Uterus (tissue), 4 donors: ENCODE results near the gene SMIM20. TPM values are rescaled to one million over a fixed set of nuclear protein-coding genes. Genes with fewer than 3 reads are reported as not detected.

Experiments used
- DNase-seq, 2 donors: peaks; one replicate each; pipeline ENCODE4 v3.0.0-alpha.2; 2019 to 2020
- H3K27ac ChIP-seq, 2 donors: fragments of 200-600 bp; sonication (generic); 1 replicate in 1 of 2; 2 replicates in 1 of 2; pipeline ENCODE4 v1.5.1; 2016 to 2018
- H3K27me3 ChIP-seq, 2 donors: fragments of 200-600 bp; sonication (generic); one replicate each; pipeline ENCODE4 v1.5.1; 2018 to 2019; ENCODE audit warnings: control low read depth in 1 of 2
- H3K36me3 ChIP-seq, 2 donors: fragments of 200-600 bp; sonication (generic); one replicate each; pipeline ENCODE4 v1.5.1; 2019; ENCODE audit warnings: control low read depth in 1 of 2
- H3K4me1 ChIP-seq, 2 donors: fragments of 200-600 bp; sonication (generic); one replicate each; pipeline ENCODE4 v1.5.1; 2018 to 2019; ENCODE audit warnings: control low read depth in 1 of 2
- H3K4me3 ChIP-seq, 2 donors: fragments of 200-600 bp; sonication (generic); 1 replicate in 1 of 2; 2 replicates in 1 of 2; pipeline ENCODE4 v1.5.1; 2018 to 2019; ENCODE audit warnings: mild to moderate bottlenecking in 1 of 2
- H3K9me3 ChIP-seq, 2 donors: fragments of 200-600 bp; sonication (generic); one replicate each; pipeline ENCODE4 v1.5.1; 2019; ENCODE audit warnings: control low read depth in 1 of 2
- CTCF ChIP-seq, 4 experiments: fragments of 200-600 bp in 2 of 4; fragments of 450-650 bp in 2 of 4; sonication (generic) in 2 of 4; IDR thresholded peaks; one replicate each; pipeline ENCODE4 v1.5.1; 2016 to 2019; ENCODE audit warnings: antibody characterized with exemption in 4 of 4, mild to moderate bottlenecking in 2 of 4, moderate library complexity in 1 of 4
- POLR2A ChIP-seq, 2 donors: fragments of 450-650 bp; IDR thresholded peaks; one replicate each; pipeline ENCODE4 v1.6.1; 2016; ENCODE audit warnings: antibody characterized with exemption in 2 of 2, mild to moderate bottlenecking in 1 of 2, moderate library complexity in 1 of 2
- intact Hi-C: fragments of 100-400 bp; cut with DNase I; formaldehyde crosslinking; loops from one replicate; pipeline ENCODE4 v1.15.1; 2023; ENCODE audit warnings: low total_unique reads
- total RNA-seq, 4 donors: library from RNA; depleted of rRNA in 3 of 4; stranded (reverse); fragments of >200 nt in 3 of 4; gene quantifications; one replicate each; pipeline versions ENCODE4 v1.1.0 to v1.2.4, GENCODE V29; 2014 to 2023
- donor health status: DM: yes; HTN: yes; CAD: no.

SMIM20 gene
- total RNA-seq, 4 donors from 2014 or later = 22.7 to 208 (median 32.4) TPM

DNA sequence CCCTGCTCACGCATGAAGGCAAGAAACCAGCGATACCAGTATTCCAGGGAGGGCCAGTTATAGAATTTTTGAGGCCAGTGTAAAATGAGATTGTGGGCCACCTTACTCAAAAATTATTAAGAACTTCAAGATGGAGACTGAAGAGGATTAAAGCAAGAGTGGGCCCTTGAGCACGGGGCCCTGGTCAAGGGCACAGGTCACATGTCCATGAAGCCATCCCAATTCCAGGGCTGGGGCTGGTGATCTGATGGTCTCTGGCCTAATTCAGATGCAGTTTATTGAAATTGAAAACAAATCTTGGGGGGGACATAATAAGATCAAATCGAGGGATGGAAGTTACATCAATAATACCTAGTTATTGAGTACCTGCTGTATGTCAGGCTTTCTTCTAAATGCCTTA is 58.3 kb downstream of the SMIM20 start:
- no peaks in the 10 kb centered on the region for H3K27me3 ChIP-seq
- H3K9me3 ChIP-seq = no peaks in the 10 kb centered on the region
- intact Hi-C loops = no loop called here
- no peak for TF ChIP-seq POLR2A (IDR thresholded peaks at IDR 0.05)
- TF ChIP-seq CTCF (IDR thresholded peaks at IDR 0.05) = no peak
- H3K4me3 ChIP-seq = no peak overlapping the region
- DNase-seq = no peak
- H3K4me1 ChIP-seq = peaks cover 0 to 6% of the 10 kb centered on the region in 2 donors
- H3K36me3 ChIP-seq = no peaks in the 10 kb centered on the region
- no peak overlapping the region for H3K27ac ChIP-seq

DNA sequence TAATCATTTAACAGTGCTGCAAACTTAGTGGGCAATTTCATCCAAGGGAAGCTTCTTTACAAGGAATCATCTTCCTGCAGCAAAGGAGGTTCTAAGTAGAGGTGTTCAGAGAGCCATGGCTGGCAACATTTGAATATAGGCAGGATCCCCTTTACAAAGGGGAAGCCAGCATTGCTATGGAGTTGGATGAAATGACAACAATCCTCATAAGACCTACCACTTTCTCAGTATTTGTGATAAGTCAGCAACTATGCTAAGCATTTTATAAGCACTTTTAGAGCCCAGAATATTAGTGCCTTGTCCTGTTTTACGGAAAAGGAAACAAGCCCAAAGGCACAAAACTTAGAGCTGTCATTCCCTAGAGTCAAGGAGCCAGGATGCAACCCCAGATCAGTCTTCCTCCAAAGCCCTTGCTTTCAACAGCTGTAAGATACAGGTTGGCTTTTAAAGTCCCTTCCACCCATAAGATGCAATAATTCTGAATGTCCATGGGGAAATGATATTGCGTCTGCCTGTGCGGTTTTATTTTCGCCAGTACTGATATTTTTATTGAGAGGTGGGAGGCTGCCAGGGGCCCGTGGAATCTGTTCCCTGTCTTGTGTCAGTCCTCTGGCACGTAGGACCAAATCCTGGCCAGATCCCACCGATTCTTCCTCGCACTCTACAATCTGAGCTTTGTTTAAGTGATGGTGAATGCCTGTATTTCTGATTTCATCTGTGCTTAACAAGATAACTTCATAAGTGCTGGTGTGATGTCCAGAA is 59.1 kb downstream of the SMIM20 start:
- peaks cover 0 to 6% of the 10 kb centered on the region in 2 donors for H3K4me1 ChIP-seq
- H3K36me3 ChIP-seq = no peaks in the 10 kb centered on the region
- no peaks in the 10 kb centered on the region for H3K9me3 ChIP-seq
- no peaks in the 10 kb centered on the region for H3K27me3 ChIP-seq
- intact Hi-C loops = no loop called here
- no peak overlapping the region for H3K27ac ChIP-seq
- H3K4me3 ChIP-seq = no peak overlapping the region
- TF ChIP-seq CTCF (IDR thresholded peaks at IDR 0.05) (no peak), POLR2A (IDR thresholded peaks at IDR 0.05) (no peak)
- DNase-seq = no peak

DNA sequence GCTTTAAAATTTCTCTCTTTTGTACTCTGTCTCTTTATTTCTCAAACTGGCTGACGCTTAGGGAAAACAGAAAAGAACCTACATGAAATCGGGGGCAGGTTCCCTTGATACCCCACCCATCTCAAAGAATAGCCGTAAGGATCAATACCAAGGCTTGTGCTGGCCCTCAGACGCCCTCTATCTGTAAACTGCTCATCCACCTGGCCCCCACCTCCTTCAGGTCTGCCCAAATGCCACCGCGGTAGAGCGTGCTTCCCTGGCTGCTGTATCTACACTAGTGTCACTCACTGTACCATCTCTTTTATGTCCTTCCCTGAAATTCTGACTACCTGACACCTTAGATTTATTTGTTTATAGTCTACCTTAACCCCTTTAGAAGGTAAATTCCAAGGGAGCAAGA is 62.8 kb downstream of the SMIM20 start:
- intact Hi-C loops = no loop called here
- no peak overlapping the region for H3K4me3 ChIP-seq
- TF ChIP-seq CTCF (IDR thresholded peaks at IDR 0.05) (no peak), POLR2A (IDR thresholded peaks at IDR 0.05) (no peak)
- no peak overlapping the region for H3K27ac ChIP-seq
- no peak for DNase-seq
- H3K36me3 ChIP-seq = no peaks in the 10 kb centered on the region
- H3K4me1 ChIP-seq = peaks cover 0 to 6% of the 10 kb centered on the region in 2 donors
- no peaks in the 10 kb centered on the region for H3K9me3 ChIP-seq
- no peaks in the 10 kb centered on the region for H3K27me3 ChIP-seq

DNA sequence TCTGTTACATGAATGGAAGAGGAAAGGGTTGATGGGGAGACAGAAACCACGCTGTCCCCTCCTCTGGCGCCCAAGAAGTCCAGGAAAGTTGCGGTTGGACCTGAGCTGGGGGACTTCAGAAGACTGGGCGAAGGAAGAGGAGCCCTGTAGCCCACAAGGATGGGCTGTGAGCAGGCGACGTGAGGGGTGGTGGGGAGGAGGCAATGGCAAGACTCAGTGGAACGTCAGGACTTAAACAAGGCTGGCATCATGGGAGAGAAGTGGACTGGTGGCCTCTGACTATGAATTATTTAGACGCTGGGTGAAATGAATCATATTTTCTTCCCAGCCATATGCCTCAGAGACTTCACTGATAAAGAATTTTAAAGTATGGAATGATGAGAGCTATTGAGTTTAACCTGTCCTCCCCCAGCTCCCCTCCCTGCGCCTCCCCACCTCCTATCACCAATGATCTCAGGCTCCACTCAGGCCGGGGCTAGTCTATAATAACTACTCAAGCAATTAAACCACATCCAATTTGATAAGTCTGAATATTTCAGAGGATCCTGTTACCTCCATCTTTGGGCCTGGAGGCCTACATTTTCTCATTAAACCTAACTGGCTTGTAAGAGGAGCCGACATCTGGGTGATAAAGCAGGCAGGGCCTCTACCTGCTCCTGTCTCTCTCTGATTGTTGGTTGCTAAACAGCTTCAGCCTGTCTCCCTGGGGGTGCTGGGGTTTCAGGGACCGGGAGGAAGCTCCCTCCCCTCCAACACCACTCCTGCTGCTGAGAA is 63.6 kb downstream of the SMIM20 start:
- intact Hi-C loops = no loop called here
- no peak overlapping the region for H3K4me3 ChIP-seq
- no peak overlapping the region for H3K27ac ChIP-seq
- peaks cover 0 to 3% of the 10 kb centered on the region in 2 donors for H3K4me1 ChIP-seq
- H3K36me3 ChIP-seq = no peaks in the 10 kb centered on the region
- H3K27me3 ChIP-seq = no peaks in the 10 kb centered on the region
- no peak for TF ChIP-seq POLR2A (IDR thresholded peaks at IDR 0.05)
- no peak for TF ChIP-seq CTCF (IDR thresholded peaks at IDR 0.05)
- H3K9me3 ChIP-seq = no peaks in the 10 kb centered on the region
- DNase-seq = no peak

GRCh38 chr4:25978327-25978726 is 64.3 kb downstream of the SMIM20 start:
- no peaks in the 10 kb centered on the region for H3K9me3 ChIP-seq
- no peaks in the 10 kb centered on the region for H3K27me3 ChIP-seq
- H3K4me3 ChIP-seq = no peak overlapping the region
- TF ChIP-seq POLR2A (IDR thresholded peaks at IDR 0.05) = no peak
- no peak for TF ChIP-seq CTCF (IDR thresholded peaks at IDR 0.05)
- H3K27ac ChIP-seq = no peak overlapping the region
- no peak for DNase-seq
- intact Hi-C loops = no loop called here
- no peaks in the 10 kb centered on the region for H3K4me1 ChIP-seq
- H3K36me3 ChIP-seq = no peaks in the 10 kb centered on the region
